ENCODE measurements around the gene SATB1.

The SATB1 gene

GRCh38 chr3:18428991-18429745 lies 4.0 kb upstream of the SATB1 start:
- DNase-seq: no peak

GRCh38 chr3:18428036-18428435 lies 2.9 kb upstream of the SATB1 start:
- DNase-seq: no peak

GRCh38 chr3:18426597-18427193 lies 1.6 kb upstream of the SATB1 start:
- DNase-seq: no peak

GRCh38 chr3:18425641-18426257 lies 610 bp upstream of the SATB1 start:
- peak; percentile 58 for DNase-seq

GRCh38 chr3:18424213-18424728 lies 868 bp downstream of the SATB1 start:
- DNase-seq: no peak

- DNase-seq: peak; percentile 77
These were observed 1.5 kb downstream of the SATB1 start for GRCh38 chr3:18423401-18424212.

- DNase-seq: no peak
These were observed 2.2 kb downstream of the SATB1 start for GRCh38 chr3:18422972-18423371.

GRCh38 chr3:18420555-18420954 lies 4.6 kb downstream of the SATB1 start:
- DNase-seq: no peak

GRCh38 chr3:18419232-18419631 lies 5.9 kb downstream of the SATB1 start:
- no peak for DNase-seq

- no peak for DNase-seq
These were observed 7.1 kb downstream of the SATB1 start for GRCh38 chr3:18417904-18418572.

GRCh38 chr3:18416332-18416731 lies 8.8 kb downstream of the SATB1 start:
- DNase-seq: no peak

- DNase-seq: no peak
These were observed 9.3 kb downstream of the SATB1 start for GRCh38 chr3:18415839-18416238.

- no peak for DNase-seq
These were observed 10.0 kb downstream of the SATB1 start for GRCh38 chr3:18415167-18415566.

- no peak for DNase-seq
These were observed 12.5 kb downstream of the SATB1 start for GRCh38 chr3:18412684-18413083.

- no peak for DNase-seq
These were observed 13.6 kb downstream of the SATB1 start for GRCh38 chr3:18411541-18411940.

- no peak for DNase-seq
These were observed 14.9 kb downstream of the SATB1 start for GRCh38 chr3:18410205-18410604.

- no peak for DNase-seq
These were observed 15.9 kb downstream of the SATB1 start for GRCh38 chr3:18409266-18409665.

GRCh38 chr3:18405141-18405540 lies 20.0 kb downstream of the SATB1 start:
- no peak for DNase-seq

GRCh38 chr3:18403061-18403460 lies 22.1 kb downstream of the SATB1 start:
- no peak for DNase-seq

- DNase-seq: no peak
These were observed 22.8 kb downstream of the SATB1 start for GRCh38 chr3:18402239-18402799.

GRCh38 chr3:18401300-18401961 lies 23.7 kb downstream of the SATB1 start:
- no peak for DNase-seq

- DNase-seq: no peak
These were observed 26.7 kb downstream of the SATB1 start for GRCh38 chr3:18398448-18398847.

All from RPMI8226 (cell line).